ENCODE data around the gene TYW1.
A peak's percentile ranks its signal among the peaks of the same experiment; 100 is the strongest.
"Not testable (repeated sequence)": the region's sequence is repeated elsewhere in the genome, so short reads cannot be mapped to it uniquely, and the experiment has no call there.

The TYW1 gene

GRCh38 chr7:66969001-66969400, 27.6 kb upstream of the TYW1 start:
- not testable (repeated sequence) for H3K27me3 Mint-ChIP-seq, H3K9me3 Mint-ChIP-seq, H3K36me3 Mint-ChIP-seq, H3K4me3 Mint-ChIP-seq, H3K27ac Mint-ChIP-seq, H3K4me1 Mint-ChIP-seq, DNase-seq
- CTCF ChIA-PET = interaction anchor here (0.6 kb wide), 1 partner anchor 30 kb away, joined by 3 read pairs; no protein-coding TSS in a partner anchor

- H3K27me3 Mint-ChIP-seq = peaks cover 5% of the 10 kb centered on the region
- H3K36me3 Mint-ChIP-seq = no peaks in the 10 kb centered on the region
- no peaks in the 10 kb centered on the region for H3K4me1 Mint-ChIP-seq
- CTCF ChIA-PET = no interaction called here
- H3K9me3 Mint-ChIP-seq = no peaks in the 10 kb centered on the region
- H3K4me3 Mint-ChIP-seq = no peak overlapping the region
- no peak for DNase-seq
- no peak overlapping the region for H3K27ac Mint-ChIP-seq
Measured at GRCh38 chr7:66970310-66970709, 26.3 kb upstream of the TYW1 start.

GRCh38 chr7:66974986-66975590, 21.5 kb upstream of the TYW1 start:
- no peak overlapping the region for H3K27ac Mint-ChIP-seq
- CTCF ChIA-PET = no interaction called here
- no peaks in the 10 kb centered on the region for H3K4me1 Mint-ChIP-seq
- DNase-seq = no peak
- H3K36me3 Mint-ChIP-seq = no peaks in the 10 kb centered on the region
- peaks cover 5% of the 10 kb centered on the region for H3K9me3 Mint-ChIP-seq
- peaks cover 5% of the 10 kb centered on the region for H3K27me3 Mint-ChIP-seq
- no peak overlapping the region for H3K4me3 Mint-ChIP-seq

GRCh38 chr7:66978312-66978711, 18.3 kb upstream of the TYW1 start:
- H3K9me3 Mint-ChIP-seq = peaks cover 15% of the 10 kb centered on the region
- H3K27me3 Mint-ChIP-seq, CTCF ChIA-PET, H3K4me3 Mint-ChIP-seq, H3K36me3 Mint-ChIP-seq, DNase-seq, H3K4me1 Mint-ChIP-seq, H3K27ac Mint-ChIP-seq: not testable (repeated sequence)

GRCh38 chr7:66979013-66979412, 17.6 kb upstream of the TYW1 start:
- peaks cover 15% of the 10 kb centered on the region for H3K9me3 Mint-ChIP-seq
- H3K36me3 Mint-ChIP-seq, H3K27me3 Mint-ChIP-seq, DNase-seq, H3K4me3 Mint-ChIP-seq, H3K27ac Mint-ChIP-seq, H3K4me1 Mint-ChIP-seq: not testable (repeated sequence)
- CTCF ChIA-PET = interaction anchor here (0.5 kb wide), 1 partner anchor 8 kb away, joined by 3 read pairs; no protein-coding TSS in a partner anchor

- H3K4me1 Mint-ChIP-seq, H3K36me3 Mint-ChIP-seq, CTCF ChIA-PET, H3K4me3 Mint-ChIP-seq, DNase-seq, H3K27me3 Mint-ChIP-seq, H3K27ac Mint-ChIP-seq: not testable (repeated sequence)
- H3K9me3 Mint-ChIP-seq = peaks cover 15% of the 10 kb centered on the region
Measured at GRCh38 chr7:66980336-66980735, 16.3 kb upstream of the TYW1 start.

GRCh38 chr7:66989552-66989951, 7.1 kb upstream of the TYW1 start:
- H3K4me1 Mint-ChIP-seq = peaks cover 20% of the 10 kb centered on the region
- DNase-seq, H3K9me3 Mint-ChIP-seq, H3K4me3 Mint-ChIP-seq, CTCF ChIA-PET, H3K27ac Mint-ChIP-seq, H3K27me3 Mint-ChIP-seq: not testable (repeated sequence)
- H3K36me3 Mint-ChIP-seq = peaks cover 38% of the 10 kb centered on the region

- Mint-ChIP-seq H3K4me3 (peak overlapping the region; percentile 93), H3K27ac (peak overlapping the region; percentile 100), H3K36me3 (peaks cover 28% of the 10 kb centered on the region), H3K4me1 (peaks cover 31% of the 10 kb centered on the region)
- DNase-seq, CTCF ChIA-PET, H3K27me3 Mint-ChIP-seq, H3K9me3 Mint-ChIP-seq: not testable (repeated sequence)
Measured at GRCh38 chr7:66994051-66994450, 2.6 kb upstream of the TYW1 start.

GRCh38 chr7:66994691-66995049, 2.0 kb upstream of the TYW1 start:
- peak; percentile 67 for DNase-seq
- H3K27ac Mint-ChIP-seq = peak overlapping the region; percentile 100
- H3K27me3 Mint-ChIP-seq, CTCF ChIA-PET, H3K9me3 Mint-ChIP-seq: not testable (repeated sequence)
- peaks cover 32% of the 10 kb centered on the region for H3K4me1 Mint-ChIP-seq
- peak overlapping the region; percentile 93 for H3K4me3 Mint-ChIP-seq
- H3K36me3 Mint-ChIP-seq = peaks cover 28% of the 10 kb centered on the region

- H3K9me3 Mint-ChIP-seq, H3K27me3 Mint-ChIP-seq: not testable (repeated sequence)
- peak; percentile 96 for DNase-seq
- H3K27ac Mint-ChIP-seq = peak within 1 kb of the TSS; percentile 100
- peak within 1 kb of the TSS; percentile 93 for H3K4me3 Mint-ChIP-seq
- H3K36me3 Mint-ChIP-seq = peaks cover 26% of the 10 kb centered on the region
- CTCF ChIA-PET = interaction anchor here (1.2 kb wide), 1 partner anchor 73 kb away, joined by 3 read pairs; no protein-coding TSS in a partner anchor
- peaks cover 33% of the 10 kb centered on the region for H3K4me1 Mint-ChIP-seq
Measured at GRCh38 chr7:66995050-66995776, 1.4 kb upstream of the TYW1 start, which contains the start of gene SBDS. SBDS (minus strand) TSS chr7:66995586; CDS start chr7:66995417, 169 bp downstream.

GRCh38 chr7:67000601-67001258, 4.1 kb downstream of the TYW1 start:
- CTCF ChIA-PET, H3K27me3 Mint-ChIP-seq, H3K27ac Mint-ChIP-seq, H3K9me3 Mint-ChIP-seq, DNase-seq, H3K4me3 Mint-ChIP-seq: not testable (repeated sequence)
- peaks cover 13% of the 10 kb centered on the region for H3K4me1 Mint-ChIP-seq
- peaks cover 10% of the 10 kb centered on the region for H3K36me3 Mint-ChIP-seq

GRCh38 chr7:67004145-67004544, 7.5 kb downstream of the TYW1 start:
- peaks cover 28% of the 10 kb centered on the region for H3K36me3 Mint-ChIP-seq
- H3K9me3 Mint-ChIP-seq, H3K27ac Mint-ChIP-seq, CTCF ChIA-PET, H3K27me3 Mint-ChIP-seq, H3K4me3 Mint-ChIP-seq, DNase-seq, H3K4me1 Mint-ChIP-seq: not testable (repeated sequence)

- DNase-seq = no peak
- Mint-ChIP-seq H3K9me3 (no peaks in the 10 kb centered on the region), H3K27me3 (no peaks in the 10 kb centered on the region), H3K4me1 (no peaks in the 10 kb centered on the region), H3K36me3 (peaks cover 36% of the 10 kb centered on the region), H3K4me3 (no peak overlapping the region), H3K27ac (no peak overlapping the region)
- CTCF ChIA-PET = no interaction called here
Measured at GRCh38 chr7:67006965-67007364, 10.3 kb downstream of the TYW1 start.

- Mint-ChIP-seq H3K27ac (no peak overlapping the region), H3K4me3 (no peak overlapping the region), H3K36me3 (peaks cover 38% of the 10 kb centered on the region), H3K27me3 (no peaks in the 10 kb centered on the region), H3K9me3 (no peaks in the 10 kb centered on the region), H3K4me1 (no peaks in the 10 kb centered on the region)
- CTCF ChIA-PET = no interaction called here
- no peak for DNase-seq
Measured at GRCh38 chr7:67008260-67008659, 11.6 kb downstream of the TYW1 start.

GRCh38 chr7:67009677-67010076, 13.0 kb downstream of the TYW1 start:
- H3K9me3 Mint-ChIP-seq, H3K27ac Mint-ChIP-seq, H3K4me3 Mint-ChIP-seq, CTCF ChIA-PET, H3K4me1 Mint-ChIP-seq, H3K27me3 Mint-ChIP-seq, DNase-seq: not testable (repeated sequence)
- peaks cover 39% of the 10 kb centered on the region for H3K36me3 Mint-ChIP-seq

Measured in activated naive CD4-positive, alpha-beta T cell treated with anti-CD3 and anti-CD28 coated beads, Interleukin-2, amount 10 ng/mL, durations not matched to agents 7 days and 5 days (primary cell).